NCI-H1694 treated with DMSO at 0.1 percent for 48 hours (cell line): Measurements from ENCODE around the gene CCDC121.

Experiments used
- DNase-seq: peaks from one replicate; lab custom pipeline; 2025; lab: John Stamatoyannopoulos, UW

Gene CCDC121

GRCh38 chr2:27582129-27582694, 46.6 kb downstream of the CCDC121 start:
- DNase-seq: no peak

GRCh38 chr2:27581417-27582128, 47.2 kb downstream of the CCDC121 start:
- DNase-seq: no peak
